Stimulated activated CD4-positive, alpha-beta T cell treated with anti-CD3 and anti-CD28 coated beads, Interleukin-2, amount 100 ng/mL, for 4 hours (primary cell): ENCODE results near the gene INKA2.
A peak's percentile ranks its signal among the peaks of the same experiment; 100 is the strongest.

Source experiments
- DNase-seq: peaks from one replicate; pipeline ENCODE4 v3.0.0-alpha.2; 2020; ENCODE audit warnings: low read depth

INKA2 gene

DNA sequence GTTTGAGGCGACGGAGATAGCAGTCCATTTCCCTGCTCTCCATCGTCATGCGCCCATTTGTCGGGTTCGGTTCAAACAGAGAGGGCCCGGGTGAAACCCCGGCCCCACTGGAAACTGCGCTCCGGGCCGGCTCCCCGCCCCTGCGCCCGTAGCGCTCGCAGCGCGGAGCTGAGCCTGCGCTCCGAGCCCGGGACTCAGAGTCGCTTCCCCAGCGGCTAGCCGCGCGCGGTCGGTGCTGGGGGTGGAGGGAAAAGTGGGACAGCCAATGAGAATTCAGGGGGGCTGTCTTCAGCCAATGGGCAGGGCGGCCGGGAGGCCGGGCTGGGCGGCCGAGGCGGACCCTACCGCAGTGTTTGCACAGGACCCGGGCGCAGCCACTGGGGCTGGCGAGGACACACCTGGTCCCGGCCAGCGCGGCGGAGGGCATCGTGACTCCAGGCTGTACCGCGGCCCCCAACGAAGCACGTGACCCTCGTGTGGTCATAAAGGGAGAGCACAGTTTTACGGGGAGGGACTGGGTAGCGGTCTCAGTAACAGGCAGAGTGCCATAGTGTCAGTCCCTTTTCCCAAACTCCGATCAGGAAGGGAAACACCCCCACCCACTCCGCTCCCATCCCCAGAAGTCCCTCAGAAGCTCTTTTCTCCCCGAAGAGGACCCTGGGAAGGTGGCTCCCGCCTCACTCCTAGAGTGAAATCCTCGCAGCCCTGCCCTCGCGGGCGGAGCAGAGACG is at the start of gene INKA2:
Gene INKA2, minus strand, starts transcription at position 202 of the 731 bp plus-strand sequence. Its CDS starts 153 bp downstream, at position 49.
- peak; percentile 42 for DNase-seq

DNA sequence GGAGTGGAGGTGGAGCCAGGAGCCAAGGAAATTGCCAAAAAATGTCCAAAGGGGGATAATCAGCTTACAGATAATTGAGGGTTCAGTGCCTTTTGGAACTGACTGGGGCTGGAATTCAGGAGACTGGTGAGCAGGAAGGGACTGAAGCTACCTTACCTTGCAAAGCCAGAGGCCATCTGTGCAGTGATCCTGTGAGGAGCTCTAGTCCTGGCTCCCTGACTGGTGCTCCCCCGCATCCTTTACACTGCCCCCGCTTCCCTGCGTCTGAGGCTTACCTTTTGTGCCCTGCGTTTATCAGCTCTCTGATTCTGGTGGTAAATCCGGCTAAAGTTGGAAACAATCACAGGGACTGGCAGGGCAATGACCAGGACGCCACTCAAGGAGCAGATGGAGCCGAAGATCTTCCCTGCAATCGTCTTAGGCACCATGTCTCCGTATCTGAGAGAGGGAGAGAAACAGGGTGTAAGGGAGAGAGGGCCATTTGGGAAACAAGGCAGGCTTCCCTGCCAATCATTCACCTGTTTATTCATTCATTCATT is 47.5 kb upstream of the INKA2 start:
- DNase-seq: no peak

- no peak for DNase-seq
Observed at GRCh38 chr1:111784273-111784901, 45.2 kb upstream of the INKA2 start.

GRCh38 chr1:111779546-111779945 is 40.4 kb upstream of the INKA2 start:
- no peak for DNase-seq

GRCh38 chr1:111778541-111779051 is 39.4 kb upstream of the INKA2 start:
- DNase-seq: no peak

GRCh38 chr1:111778066-111778465 is 38.9 kb upstream of the INKA2 start:
- no peak for DNase-seq

GRCh38 chr1:111777301-111777700 is 38.1 kb upstream of the INKA2 start:
- no peak for DNase-seq

- DNase-seq: no peak
Observed at GRCh38 chr1:111776861-111777260, 37.7 kb upstream of the INKA2 start.

DNA sequence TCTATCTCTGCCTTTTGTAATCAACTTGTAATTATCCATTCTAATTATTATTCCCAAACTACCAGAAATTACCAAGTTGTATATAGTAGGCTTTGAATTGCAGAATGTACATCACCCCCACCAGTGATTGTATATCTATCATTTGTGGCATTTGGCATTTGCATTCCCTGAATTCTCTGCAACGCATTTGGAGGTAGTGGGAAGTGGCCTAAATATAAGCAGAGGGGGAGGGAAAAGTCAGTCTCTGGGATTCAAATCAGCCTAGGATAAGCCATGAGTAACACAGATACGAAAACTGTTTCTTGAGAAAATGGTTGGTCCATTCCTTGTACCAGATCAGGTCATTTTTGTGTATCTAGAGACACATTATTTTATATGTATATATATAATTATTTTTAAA is 37.2 kb upstream of the INKA2 start:
- no peak for DNase-seq

GRCh38 chr1:111775966-111776365 is 36.8 kb upstream of the INKA2 start:
- no peak for DNase-seq

DNA sequence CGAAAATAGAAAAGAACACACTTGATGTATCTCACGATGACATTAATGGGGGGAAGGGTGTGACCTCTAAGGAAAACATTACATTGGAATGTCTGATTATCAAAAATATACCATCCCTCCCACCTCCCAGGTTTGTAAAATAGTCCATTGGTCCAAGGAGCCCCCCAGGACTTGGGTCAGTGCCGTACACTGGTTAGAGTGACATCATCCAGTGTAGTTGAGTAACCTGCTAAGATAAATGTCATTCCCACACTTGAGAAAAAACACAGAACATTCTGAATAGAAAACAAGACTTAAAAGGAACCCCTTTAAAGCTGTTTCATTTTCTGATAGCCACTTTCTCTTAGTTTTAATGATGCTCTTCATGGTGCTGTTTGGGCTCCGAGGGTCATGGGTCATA is 31.7 kb upstream of the INKA2 start:
- DNase-seq: no peak

- peak; percentile 26 for DNase-seq
Observed at GRCh38 chr1:111769517-111770146, 30.4 kb upstream of the INKA2 start.

DNA sequence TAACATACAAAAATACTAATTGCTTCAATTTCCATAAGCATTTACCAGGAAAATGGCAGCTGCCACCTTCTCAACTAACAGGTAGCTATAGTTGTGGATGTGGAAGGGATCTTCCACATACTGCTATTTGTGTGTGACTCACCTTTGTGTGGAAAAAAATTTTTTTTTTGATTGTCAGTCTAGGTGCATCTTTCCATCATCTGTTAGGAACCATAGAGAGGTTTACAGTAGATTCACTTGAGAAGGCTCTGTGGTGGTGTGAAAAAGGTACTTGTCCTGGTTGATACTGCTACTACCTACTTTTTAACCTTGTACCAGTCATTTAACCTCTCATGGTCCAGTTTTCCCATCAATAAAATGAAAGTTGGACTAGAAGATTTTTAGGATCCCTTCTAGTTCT is 29.4 kb upstream of the INKA2 start:
- no peak for DNase-seq

GRCh38 chr1:111768023-111768422 is 28.8 kb upstream of the INKA2 start:
- no peak for DNase-seq

- DNase-seq: no peak
Observed at GRCh38 chr1:111762332-111762731, 23.1 kb upstream of the INKA2 start.

GRCh38 chr1:111761717-111762116 is 22.5 kb upstream of the INKA2 start:
- no peak for DNase-seq

DNA sequence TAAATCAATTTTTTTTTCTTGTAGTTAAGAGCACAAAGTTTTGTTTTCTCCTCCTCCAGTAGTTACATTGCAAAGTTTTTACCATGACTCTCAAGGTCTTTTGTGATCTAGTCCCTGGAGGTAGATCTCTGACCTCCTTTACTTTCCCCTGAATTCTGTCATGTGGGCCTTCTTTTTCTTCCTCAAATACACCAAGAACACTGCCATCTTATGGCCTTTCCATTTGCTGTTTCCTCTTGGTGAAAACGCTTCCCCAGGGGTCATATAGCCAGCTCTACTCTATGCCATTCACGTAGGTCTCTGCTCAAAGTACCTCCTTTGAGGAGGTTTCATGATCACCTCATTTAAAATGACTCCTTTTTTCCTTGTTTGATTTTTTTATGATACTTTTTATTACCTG is 19.2 kb upstream of the INKA2 start:
- no peak for DNase-seq

GRCh38 chr1:111756124-111756513 is 16.9 kb upstream of the INKA2 start:
- no peak for DNase-seq

GRCh38 chr1:111755331-111756123 is 16.3 kb upstream of the INKA2 start, which contains the start of gene DDX20:
TSS of gene DDX20 (plus strand) at chr1:111755901. CDS start at chr1:111755925, 24 bp downstream.
- peak; percentile 88 for DNase-seq

- peak; percentile 24 for DNase-seq
Observed at GRCh38 chr1:111754984-111755330, 15.8 kb upstream of the INKA2 start.

DNA sequence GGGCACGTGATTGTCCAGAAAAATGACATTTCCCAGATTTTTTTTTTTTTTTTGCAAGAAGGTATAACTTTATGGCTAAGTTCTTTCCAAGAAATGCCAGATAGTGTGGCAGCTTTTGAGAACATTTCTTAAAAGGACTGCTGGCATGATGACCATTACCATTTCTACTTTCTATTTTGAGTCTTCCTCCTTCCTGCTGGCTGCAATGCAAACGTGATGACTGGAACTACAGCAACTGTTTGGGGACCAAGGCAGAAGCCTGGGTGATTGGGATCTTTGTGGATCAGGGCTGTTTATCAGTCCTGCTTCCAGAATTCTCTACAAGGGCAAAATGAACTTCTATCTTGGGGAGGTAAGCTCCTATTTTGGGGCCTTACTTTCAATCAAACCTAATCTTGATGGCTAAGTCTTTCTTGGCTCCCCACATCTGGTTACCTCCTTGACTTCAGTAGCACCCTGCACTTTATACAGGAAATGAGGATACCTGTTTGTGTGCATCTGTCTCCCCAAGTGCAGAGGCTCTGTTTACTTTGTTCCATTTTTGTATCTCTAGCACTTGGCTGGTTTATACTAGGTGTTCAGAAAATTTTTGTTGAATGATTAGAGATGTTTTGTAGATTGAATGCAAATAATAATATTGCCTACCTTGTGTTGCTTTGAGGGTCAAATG is 12.8 kb upstream of the INKA2 start:
- DNase-seq: no peak
